HS-27A (cell line): ENCODE results near the gene SEPTIN2.
"Not testable (repeated sequence)": the region's sequence is repeated elsewhere in the genome, so short reads cannot be mapped to it uniquely, and the experiment has no call there.

Experiments
- DNase-seq: peaks from one replicate; pipeline ENCODE4 v3.0.0-alpha.2; 2012; ENCODE audit warnings: low read depth, missing footprints

The SEPTIN2 gene

DNA sequence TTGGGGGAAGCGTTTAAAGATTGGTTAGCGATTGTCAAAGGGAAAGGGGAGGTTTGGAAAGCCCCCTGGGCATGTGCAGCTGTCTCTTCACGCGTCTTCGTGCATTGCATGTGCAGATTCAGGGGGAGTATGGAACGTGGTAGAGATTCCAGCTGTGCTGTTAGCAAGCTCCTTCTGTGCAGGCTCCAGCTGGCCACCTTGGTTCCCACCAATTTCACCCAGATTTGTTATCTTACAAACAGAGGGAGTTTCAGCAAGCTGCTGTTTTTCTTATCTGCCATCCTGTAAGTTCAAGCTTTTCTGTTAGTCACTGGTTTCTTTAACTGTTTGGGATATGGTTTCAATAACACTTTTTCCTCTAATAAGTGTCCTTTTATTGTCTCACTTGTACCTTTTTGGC is 70.8 kb downstream of the SEPTIN2 start:
- DNase-seq, result no peak

- DNase-seq, result no peak
Measured at GRCh38 chr2:241389697-241390096, 74.0 kb downstream of the SEPTIN2 start.

DNA sequence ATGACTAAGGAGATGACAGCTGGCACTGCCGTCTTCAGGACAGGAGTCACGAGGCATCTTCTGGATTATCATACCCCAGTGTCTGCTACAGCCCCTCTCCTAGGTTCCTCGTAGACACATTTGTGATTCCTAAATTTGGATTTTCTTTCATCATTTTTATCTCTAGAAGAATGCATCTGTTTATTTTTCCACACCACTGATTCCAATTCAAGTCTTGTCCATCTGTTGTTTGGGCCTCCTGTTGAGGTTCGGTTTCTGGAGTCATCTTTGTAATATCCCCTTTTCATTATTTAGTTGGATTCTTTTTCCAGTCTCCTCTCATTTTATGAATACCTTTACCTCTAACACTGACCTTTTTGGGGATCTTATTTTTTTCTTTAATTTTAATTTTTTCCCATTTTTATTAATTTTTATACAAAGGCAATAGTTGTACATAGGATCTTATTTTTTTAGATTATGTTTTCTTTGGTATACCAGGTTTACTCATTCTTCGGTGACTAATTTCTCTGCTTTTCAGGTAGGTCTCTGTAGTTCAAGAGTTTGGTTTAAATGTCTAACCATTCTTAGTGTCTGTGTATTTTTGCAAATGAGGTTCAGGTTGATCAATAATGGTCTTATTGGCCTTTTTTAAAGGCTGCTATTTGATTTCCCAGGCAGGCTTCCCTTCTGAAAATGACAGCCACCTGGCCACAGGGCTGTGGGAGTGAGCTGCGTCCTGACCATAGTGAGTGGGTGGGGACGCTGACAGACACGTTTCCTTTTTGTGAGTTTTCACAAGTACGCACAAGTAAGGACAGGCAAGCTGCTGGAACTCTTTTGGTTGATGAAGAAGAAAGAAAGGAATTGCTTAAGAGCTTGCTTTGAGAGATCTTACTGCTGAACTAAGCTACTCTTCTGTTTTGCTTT is 74.8 kb downstream of the SEPTIN2 start:
- DNase-seq, result no peak

- no peak for DNase-seq
Measured at GRCh38 chr2:241391892-241392665, 76.4 kb downstream of the SEPTIN2 start.

DNA sequence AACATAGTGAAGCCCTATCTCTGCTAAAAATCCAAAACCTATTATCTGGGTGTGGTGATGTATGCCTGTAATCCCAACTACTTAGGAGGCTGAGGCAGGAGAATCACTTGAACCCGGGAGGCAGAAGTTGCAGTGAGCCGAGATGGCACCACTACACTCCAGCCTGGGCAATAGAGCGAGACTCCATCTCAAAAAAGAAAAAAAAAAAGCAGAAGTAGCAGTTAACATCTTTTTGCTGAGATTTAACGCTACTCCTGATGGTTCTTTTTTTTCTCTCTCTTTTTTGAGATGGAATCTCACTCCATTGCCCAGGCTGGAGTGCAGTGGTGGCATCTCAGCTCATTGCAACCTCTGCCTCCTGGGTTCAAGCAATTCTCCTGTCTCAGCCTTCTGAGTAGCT is 77.0 kb downstream of the SEPTIN2 start:
- DNase-seq, result not testable (repeated sequence)

GRCh38 chr2:241393524-241394196 is 77.9 kb downstream of the SEPTIN2 start:
- no peak for DNase-seq

DNA sequence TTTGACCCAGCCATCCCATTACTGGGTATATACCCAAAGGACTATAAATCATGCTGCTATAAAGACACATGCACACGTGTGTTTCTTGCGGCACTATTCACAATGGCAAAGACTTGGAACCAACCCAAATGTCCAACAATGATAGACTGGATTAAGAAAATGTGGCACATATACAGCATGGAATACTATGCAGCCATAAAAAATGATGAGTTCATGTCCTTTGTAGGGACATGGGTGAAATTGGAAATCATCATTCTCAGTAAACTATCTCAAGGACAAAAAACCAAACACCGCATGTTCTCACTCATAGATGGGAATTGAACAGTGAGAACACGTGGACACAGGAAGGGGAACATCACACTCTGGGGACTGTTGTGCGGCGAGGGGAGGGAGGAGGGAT is 81.1 kb downstream of the SEPTIN2 start:
- DNase-seq, result not testable (repeated sequence)

DNA sequence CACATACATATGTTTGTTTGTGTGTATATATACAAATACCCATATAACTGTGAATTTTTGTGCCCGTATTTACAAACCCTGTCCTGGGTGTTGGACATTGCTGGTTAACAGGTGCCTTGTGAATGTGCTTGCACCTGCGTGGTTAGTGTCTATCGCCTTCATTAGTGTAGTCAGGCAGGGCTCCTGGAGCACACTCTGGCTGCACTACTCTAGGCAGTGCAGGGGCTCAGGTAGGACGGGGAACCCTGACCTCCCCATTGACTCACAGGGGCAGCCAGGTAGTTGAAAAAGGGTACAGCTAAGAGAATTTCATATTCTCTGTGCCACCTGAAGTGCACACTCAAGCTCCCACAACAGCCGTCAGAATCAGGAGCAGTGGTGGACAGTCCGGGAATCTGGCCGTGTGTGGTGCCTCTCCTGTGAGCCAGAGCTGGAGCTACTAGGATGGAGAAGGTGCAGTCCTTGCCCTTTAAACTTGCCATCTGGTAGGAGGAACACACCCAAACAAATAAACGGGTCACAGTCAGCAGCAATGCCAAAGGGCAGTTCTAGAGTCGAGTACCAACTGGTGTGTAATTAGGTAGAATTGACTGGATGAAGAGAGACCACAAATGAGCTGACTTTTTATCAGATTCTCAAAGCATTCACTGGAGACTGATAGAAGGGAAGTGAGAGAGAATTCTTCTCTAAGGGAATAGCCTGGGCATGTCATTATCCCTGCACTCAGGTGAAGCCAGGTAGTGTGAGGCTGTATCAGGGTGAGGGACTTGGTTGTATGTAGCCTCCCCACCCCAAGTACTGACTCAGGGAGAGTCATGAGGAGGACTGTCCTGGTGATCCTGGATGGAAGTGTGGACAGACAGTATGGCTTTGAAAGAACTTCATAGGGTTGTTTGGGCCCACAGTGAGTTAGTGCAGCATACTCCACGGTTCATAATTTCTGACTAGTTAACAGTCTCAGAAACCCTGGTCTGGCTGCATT is 84.5 kb downstream of the SEPTIN2 start:
- no peak for DNase-seq
